ENCODE results near the gene AZU1. TPM values are rescaled to one million over a fixed set of nuclear protein-coding genes. Genes with fewer than 3 reads are reported as not detected.

The AZU1 gene
- total and polyA plus RNA-seq, 2 of the 8 experiments (the other 6 are each of a cell fraction or from before 2014, with no cell fraction given), result 0.80 to 1.3 TPM

GRCh38 chr19:861756-862580, 34.3 kb downstream of the AZU1 start (continued):
- TF ChIP-seq, protein P1, sequence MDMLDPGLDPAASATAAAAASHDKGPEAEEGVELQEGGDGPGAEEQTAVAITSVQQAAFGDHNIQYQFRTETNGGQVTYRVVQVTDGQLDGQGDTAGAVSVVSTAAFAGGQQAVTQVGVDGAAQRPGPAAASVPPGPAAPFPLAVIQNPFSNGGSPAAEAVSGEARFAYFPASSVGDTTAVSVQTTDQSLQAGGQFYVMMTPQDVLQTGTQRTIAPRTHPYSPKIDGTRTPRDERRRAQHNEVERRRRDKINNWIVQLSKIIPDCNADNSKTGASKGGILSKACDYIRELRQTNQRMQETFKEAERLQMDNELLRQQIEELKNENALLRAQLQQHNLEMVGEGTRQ (IDR thresholded peaks at IDR 0.05; ENCODE audit: low read length), result peak; percentile 41; the same call in 1 of the 2 replicates
- TF ChIP-seq NANOG (IDR thresholded peaks at IDR 0.05; ENCODE audit: insufficient read depth, low read depth, low read length, poor library complexity, severe bottlenecking) (peak; percentile 69), SAP30 (IDR thresholded peaks at IDR 0.05; ENCODE audit: insufficient read depth, insufficient replicate concordance, low read length) (no peak), SP2 (IDR thresholded peaks at IDR 0.05; ENCODE audit: low read length) (no peak), CHD1 (IDR thresholded peaks at IDR 0.05; ENCODE audit: low read depth, low read length) (no peak), SIX5 (IDR thresholded peaks at IDR 0.05; ENCODE audit: low read depth, low read length) (no peak), EGR1 (IDR thresholded peaks at IDR 0.05; ENCODE audit: borderline replicate concordance, low read depth, low read length) (0 out of 2 replicates have a peak, but pooled peaks have one; percentile 3), KDM5A (IDR thresholded peaks at IDR 0.05; ENCODE audit: low read length) (no peak), BACH1 (IDR thresholded peaks at IDR 0.05; ENCODE audit: low read length) (no peak), CBX5 (IDR thresholded peaks at IDR 0.05; ENCODE audit: low read depth, low read length) (no peak), JUND (IDR thresholded peaks at IDR 0.05; ENCODE audit: low read length) (no peak), TAF1 (IDR thresholded peaks at IDR 0.05; ENCODE audit: low read depth, low read length) (peak; percentile 41; the same call in 1 of the 2 replicates), ZNF274 (IDR thresholded peaks at IDR 0.05; ENCODE audit: borderline replicate concordance, extremely low read depth, low read length) (no peak), YY1 (IDR thresholded peaks at IDR 0.05; ENCODE audit: low read depth, low read length) (peak; percentile 80), GTF2F1 (IDR thresholded peaks at IDR 0.05; ENCODE audit: borderline replicate concordance, low read depth, low read length) (no peak), SUZ12 (IDR thresholded peaks at IDR 0.05; ENCODE audit: low read length) (no peak), CREB1 (IDR thresholded peaks at IDR 0.05) (peak; percentile 78), ATF2 (IDR thresholded peaks at IDR 0.05; ENCODE audit: low read length) (no peak), BCL11A (IDR thresholded peaks at IDR 0.05; ENCODE audit: low read depth in 2 of 2, low read length in 2 of 2) (no peak), POU5F1 (IDR thresholded peaks at IDR 0.05; ENCODE audit: low read depth, low read length) (no peak), POLR2AphosphoS5 (IDR thresholded peaks at IDR 0.05; ENCODE audit: low read depth, low read length) (peak; percentile 35; the same call in 1 of the 2 replicates)
- TF ChIP-seq, protein P2, sequence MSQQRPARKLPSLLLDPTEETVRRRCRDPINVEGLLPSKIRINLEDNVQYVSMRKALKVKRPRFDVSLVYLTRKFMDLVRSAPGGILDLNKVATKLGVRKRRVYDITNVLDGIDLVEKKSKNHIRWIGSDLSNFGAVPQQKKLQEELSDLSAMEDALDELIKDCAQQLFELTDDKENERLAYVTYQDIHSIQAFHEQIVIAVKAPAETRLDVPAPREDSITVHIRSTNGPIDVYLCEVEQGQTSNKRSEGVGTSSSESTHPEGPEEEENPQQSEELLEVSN (IDR thresholded peaks at IDR 0.05), result peak; percentile 98
